Stomach (tissue), 4 donors: ENCODE data around the gene KIAA2012.

Experiments
- CTCF ChIP-seq, 7 experiments: fragments of 450-650 bp in 4 of 7; fragments of 200-600 bp in 3 of 7; sonication (generic) in 3 of 7; IDR thresholded peaks; one replicate each; pipeline ENCODE4 v1.5.1; 2016 to 2019; ENCODE audit warnings: antibody characterized with exemption in 7 of 7, control low read depth in 2 of 7, mild to moderate bottlenecking in 1 of 7
- EP300 ChIP-seq: sonication (generic); formaldehyde crosslinking; IDR thresholded peaks from one replicate; pipeline ENCODE4 v1.6.1; 2017; ENCODE audit warnings: antibody characterized with exemption

- TF ChIP-seq CTCF (IDR thresholded peaks at IDR 0.05): no peak
- no peak for TF ChIP-seq EP300
Measured at GRCh38 chr2:202038471-202039277, 34.4 kb upstream of the KIAA2012 start.
